Skeletal muscle satellite cell (primary cell): ENCODE results near the gene CATSPER4.
"Not testable (repeated sequence)": the region's sequence is repeated elsewhere in the genome, so short reads cannot be mapped to it uniquely, and the experiment has no call there.

Source experiments
- H3K27me3 ChIP-seq: 2 replicates; pipeline ENCODE4 v1.7.0; 2013; ENCODE audit warnings: low read length; ENCODE audit not compliant: control insufficient read depth, insufficient read depth
- H3K36me3 ChIP-seq: 2 replicates; pipeline ENCODE4 v1.7.0; 2013; ENCODE audit warnings: mild to moderate bottlenecking, control low read depth, low read length; ENCODE audit not compliant: insufficient read depth
- H3K4me1 ChIP-seq: 2 replicates; pipeline ENCODE4 v1.7.0; 2013; ENCODE audit warnings: low read length; ENCODE audit not compliant: control insufficient read depth, insufficient read depth
- H3K4me2 ChIP-seq: 2 replicates; pipeline ENCODE4 v1.7.0; 2013; ENCODE audit warnings: mild to moderate bottlenecking, low read length
- H3K4me3 ChIP-seq: 2 replicates; pipeline ENCODE4 v1.7.0; 2013; ENCODE audit warnings: low read length
- H3K9ac ChIP-seq: 2 replicates; pipeline ENCODE4 v1.7.0; 2013; ENCODE audit warnings: mild to moderate bottlenecking, low read depth, low read length, moderate library complexity
- H3K9me3 ChIP-seq: replicated peaks from 2 replicates; pipeline ENCODE4 v1.7.0; 2013; ENCODE audit warnings: mild to moderate bottlenecking, control low read depth, low read length

The CATSPER4 gene

DNA sequence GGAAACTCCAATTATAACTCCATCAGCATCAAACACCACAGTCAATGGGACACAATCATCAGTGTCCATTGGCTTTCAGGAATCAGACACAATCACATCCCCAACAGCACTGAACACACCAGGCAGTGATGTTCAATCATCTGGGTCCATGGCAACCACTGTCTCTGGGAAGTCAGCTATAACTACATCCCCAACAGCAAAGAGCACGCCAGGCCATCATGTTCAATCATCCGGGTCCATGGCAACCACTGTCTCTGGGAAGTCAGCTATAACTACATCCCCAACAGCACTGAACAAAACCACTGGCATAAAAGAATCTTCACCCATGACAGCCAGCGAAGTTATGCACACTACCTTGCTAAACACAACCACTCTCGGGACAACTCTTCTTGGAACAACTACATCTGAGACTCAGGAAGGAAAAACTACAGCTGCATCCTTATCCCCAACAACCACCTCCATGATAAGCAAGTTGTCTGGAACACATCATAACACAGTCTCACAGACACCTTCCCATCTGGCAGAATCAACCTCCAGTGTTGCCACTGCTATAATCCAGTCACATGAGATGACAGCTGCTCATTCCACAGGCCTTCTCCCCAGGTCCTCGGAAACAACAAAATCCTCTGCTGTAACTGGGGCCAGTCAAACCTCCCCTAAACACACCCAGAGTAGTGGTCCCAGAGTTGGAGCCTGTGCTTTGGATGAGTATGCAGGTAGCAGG is 19.9 kb downstream of the CATSPER4 start:
- H3K4me3 ChIP-seq = no peak overlapping the region
- H3K36me3 ChIP-seq = no peaks in the 10 kb centered on the region
- peaks cover 31% of the 10 kb centered on the region for H3K27me3 ChIP-seq
- no peaks in the 10 kb centered on the region for H3K9me3 ChIP-seq
- H3K4me2 ChIP-seq = no peak overlapping the region
- no peaks in the 10 kb centered on the region for H3K4me1 ChIP-seq
- H3K9ac ChIP-seq = no peak overlapping the region

DNA sequence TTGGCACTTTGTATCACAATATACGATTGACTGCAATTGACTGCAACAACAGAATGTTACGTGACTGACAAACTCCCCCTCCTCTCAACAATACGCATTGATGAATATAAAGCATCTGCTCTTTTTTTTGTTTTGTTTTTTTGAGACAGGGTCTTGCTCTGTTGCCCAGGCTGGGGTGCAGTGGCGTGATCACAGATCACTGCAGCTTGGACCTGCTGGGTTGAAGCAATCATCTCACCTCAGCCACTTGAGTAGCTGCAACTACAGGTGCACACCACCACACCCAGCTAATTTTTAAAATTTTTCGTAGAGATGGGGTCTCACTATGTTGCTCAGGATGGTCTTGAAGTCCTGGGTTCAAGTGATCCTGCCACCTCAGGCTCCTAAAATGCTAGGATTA is 22.3 kb downstream of the CATSPER4 start:
- Histone ChIP-seq H3K36me3 (no peaks in the 10 kb centered on the region), H3K27me3 (peaks cover 48% of the 10 kb centered on the region), H3K4me1 (no peaks in the 10 kb centered on the region), H3K4me2 (no peak overlapping the region), H3K9me3 (no peaks in the 10 kb centered on the region), H3K4me3 (no peak overlapping the region), H3K9ac (no peak overlapping the region)

DNA sequence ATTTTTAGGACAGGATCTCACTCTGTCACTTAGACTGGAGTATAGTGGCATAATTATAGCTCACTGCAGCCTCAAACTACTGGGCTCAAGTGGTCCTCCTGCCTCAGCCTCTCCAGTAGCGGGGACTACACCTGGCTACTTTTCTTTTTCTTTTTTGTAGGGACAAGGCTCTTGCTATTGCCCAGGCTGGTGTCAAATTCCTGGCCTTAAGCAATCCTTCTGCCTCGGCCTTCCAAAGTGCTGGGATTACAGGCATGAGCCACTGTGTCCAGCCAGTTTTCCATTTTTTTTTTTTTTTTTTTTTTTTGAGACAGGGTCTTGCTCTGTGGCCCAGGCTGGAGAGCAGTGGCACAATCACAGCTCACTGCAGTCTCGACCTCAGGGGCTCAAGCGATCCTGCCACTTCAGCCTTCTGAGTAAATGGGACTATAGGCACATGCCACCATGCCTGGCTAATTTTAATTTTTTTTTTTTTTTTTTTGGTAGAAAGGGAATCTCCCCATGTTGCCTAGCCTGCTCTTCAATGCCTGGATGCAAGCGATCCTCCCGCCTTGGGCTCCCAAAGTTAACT is 23.0 kb downstream of the CATSPER4 start:
- Histone ChIP-seq H3K36me3 (no peaks in the 10 kb centered on the region), H3K9ac (no peak overlapping the region), H3K9me3 (no peaks in the 10 kb centered on the region), H3K4me1 (no peaks in the 10 kb centered on the region), H3K4me3 (no peak overlapping the region), H3K27me3 (peaks cover 48% of the 10 kb centered on the region), H3K4me2 (no peak overlapping the region)

DNA sequence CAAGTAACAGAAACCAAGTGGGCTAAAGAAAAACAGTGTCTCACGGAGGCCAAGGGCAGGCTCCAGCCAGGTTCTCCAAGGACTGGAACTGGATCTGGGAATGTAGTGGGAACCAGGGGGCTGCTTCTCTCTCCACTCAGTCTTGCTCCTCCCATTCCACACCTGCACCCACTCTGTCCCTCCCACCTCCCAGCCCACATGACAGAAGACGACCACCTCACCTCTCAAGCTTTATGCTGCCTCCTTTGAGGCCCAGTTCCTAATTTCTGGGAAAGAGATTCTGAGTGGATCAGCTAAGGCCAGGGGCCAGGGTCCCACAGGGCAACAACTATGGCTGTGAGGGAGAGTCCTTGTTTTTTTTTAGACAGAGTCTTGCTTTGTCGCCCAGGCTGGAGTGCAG is 24.8 kb downstream of the CATSPER4 start:
- peaks cover 48% of the 10 kb centered on the region for H3K27me3 ChIP-seq
- H3K9me3 ChIP-seq = no peaks in the 10 kb centered on the region
- H3K4me3 ChIP-seq = no peak overlapping the region
- H3K4me1 ChIP-seq = no peaks in the 10 kb centered on the region
- H3K4me2 ChIP-seq = no peak overlapping the region
- no peak overlapping the region for H3K9ac ChIP-seq
- H3K36me3 ChIP-seq = no peaks in the 10 kb centered on the region

DNA sequence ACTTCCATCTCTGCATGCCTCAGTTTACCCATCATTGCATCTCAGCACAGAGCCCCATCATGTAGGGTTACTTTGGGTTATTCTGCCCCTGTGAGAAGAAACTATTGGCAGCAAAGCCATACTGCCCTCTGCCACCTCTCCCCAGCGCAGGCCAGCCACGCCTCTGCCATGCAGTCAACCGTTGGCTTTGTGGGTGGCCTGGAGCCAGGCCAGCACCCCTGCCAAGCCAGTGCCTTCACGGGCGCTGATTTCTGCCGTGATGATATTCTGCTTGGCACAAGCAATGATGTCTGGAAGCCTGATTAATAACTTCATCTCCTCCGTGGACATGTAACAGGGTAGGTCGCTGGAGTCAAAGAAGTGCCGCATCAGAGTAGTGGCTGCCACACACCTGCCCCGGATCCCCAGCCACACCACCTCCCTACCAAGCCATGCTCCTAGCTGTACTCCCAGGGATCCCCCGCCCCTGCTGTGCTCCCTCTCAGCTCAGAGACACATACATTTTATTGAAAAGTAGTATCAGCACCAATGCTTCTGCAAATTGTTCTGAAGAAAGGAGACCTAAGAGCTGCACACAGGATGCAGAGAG is 28.6 kb downstream of the CATSPER4 start:
- Histone ChIP-seq H3K36me3 (no peaks in the 10 kb centered on the region), H3K4me3 (no peak overlapping the region), H3K9ac (no peak overlapping the region), H3K4me1 (no peaks in the 10 kb centered on the region), H3K4me2 (no peak overlapping the region), H3K9me3 (no peaks in the 10 kb centered on the region), H3K27me3 (peaks cover 39% of the 10 kb centered on the region)

DNA sequence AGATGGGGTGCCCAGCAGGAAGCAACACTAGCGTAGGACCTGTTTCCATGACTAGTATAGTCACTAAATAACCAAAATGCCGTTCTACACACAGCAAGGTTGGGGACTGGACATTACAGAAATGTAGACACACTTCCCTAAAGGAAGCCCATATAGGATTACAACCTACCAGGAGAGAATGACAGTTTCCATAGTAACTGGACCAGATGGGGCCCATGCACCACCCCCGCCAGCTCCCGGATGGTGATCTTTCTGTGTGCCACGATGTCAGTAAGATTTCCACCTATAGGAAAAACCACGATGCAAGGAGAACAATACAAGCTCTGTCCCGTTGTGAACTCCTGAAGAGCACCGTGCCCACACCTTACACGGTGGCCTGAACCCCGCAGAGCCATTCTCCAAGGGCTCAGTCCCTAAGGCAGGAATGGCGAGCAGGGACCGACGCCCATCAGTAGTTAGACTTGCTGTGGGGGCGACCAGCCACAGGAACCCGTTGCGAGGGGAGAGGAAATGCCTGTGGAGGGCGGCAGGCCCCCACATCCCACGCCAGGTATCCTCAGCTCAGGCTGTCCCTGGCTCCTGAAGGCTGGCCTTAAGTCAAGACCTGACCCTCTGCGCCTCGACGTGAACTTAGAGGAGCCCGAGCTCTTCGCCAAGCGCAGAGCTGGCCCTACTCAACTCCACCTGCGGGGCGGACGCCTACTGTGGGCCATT is 30.0 kb downstream of the CATSPER4 start:
- no peak overlapping the region for H3K9ac ChIP-seq
- H3K36me3 ChIP-seq = no peaks in the 10 kb centered on the region
- peaks cover 4% of the 10 kb centered on the region for H3K4me1 ChIP-seq
- H3K4me3 ChIP-seq = no peak overlapping the region
- H3K9me3 ChIP-seq = no peaks in the 10 kb centered on the region
- H3K27me3 ChIP-seq = peaks cover 44% of the 10 kb centered on the region
- no peak overlapping the region for H3K4me2 ChIP-seq

DNA sequence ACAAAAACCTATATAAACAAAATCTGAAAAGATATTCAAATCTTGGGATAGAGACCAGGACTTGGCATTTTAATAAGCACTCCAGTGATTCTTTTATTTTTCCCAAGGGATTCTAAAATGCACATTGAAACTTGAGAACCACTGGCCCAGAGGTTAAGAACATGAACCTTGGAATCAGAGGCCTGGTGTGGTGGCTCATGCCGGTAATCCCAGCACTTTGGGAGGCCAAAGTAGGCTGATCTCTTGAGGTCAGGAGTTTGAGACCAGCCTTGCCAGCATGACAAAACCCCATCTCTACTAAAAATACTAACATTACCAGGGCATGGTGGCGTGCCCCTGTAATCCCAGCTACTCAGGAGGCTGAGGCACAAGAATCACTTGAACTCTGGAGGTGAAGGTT is 30.7 kb downstream of the CATSPER4 start:
- Histone ChIP-seq H3K9ac (no peak overlapping the region), H3K27me3 (peaks cover 43% of the 10 kb centered on the region)

DNA sequence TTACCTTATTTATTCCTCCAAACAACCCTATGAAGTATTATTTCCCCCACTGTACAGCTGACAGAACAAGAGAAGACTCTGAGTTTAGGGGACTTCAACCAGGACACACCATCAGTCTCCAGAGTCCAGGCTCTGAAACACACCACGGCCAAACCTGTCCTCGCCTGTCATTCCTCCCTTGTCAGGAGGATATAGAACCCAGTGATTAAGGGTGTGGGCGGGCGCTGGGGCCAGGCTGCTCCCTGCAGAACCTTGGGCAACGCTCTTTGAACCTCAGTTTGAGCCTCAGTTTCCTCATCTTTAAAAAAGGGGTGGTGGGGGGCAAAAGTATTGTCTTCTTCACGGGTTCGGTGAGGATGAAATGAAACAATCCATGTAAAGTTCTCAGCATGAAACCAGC is 34.2 kb downstream of the CATSPER4 start:
- no peak overlapping the region for H3K9ac ChIP-seq

More for the DNA sequence above, 30.7 kb downstream of the CATSPER4 start:
- Histone ChIP-seq H3K4me1 (peaks cover 7% of the 10 kb centered on the region), H3K9me3 (no peaks in the 10 kb centered on the region), H3K36me3 (no peaks in the 10 kb centered on the region), H3K4me2 (no peak overlapping the region), H3K4me3 (no peak overlapping the region)

DNA sequence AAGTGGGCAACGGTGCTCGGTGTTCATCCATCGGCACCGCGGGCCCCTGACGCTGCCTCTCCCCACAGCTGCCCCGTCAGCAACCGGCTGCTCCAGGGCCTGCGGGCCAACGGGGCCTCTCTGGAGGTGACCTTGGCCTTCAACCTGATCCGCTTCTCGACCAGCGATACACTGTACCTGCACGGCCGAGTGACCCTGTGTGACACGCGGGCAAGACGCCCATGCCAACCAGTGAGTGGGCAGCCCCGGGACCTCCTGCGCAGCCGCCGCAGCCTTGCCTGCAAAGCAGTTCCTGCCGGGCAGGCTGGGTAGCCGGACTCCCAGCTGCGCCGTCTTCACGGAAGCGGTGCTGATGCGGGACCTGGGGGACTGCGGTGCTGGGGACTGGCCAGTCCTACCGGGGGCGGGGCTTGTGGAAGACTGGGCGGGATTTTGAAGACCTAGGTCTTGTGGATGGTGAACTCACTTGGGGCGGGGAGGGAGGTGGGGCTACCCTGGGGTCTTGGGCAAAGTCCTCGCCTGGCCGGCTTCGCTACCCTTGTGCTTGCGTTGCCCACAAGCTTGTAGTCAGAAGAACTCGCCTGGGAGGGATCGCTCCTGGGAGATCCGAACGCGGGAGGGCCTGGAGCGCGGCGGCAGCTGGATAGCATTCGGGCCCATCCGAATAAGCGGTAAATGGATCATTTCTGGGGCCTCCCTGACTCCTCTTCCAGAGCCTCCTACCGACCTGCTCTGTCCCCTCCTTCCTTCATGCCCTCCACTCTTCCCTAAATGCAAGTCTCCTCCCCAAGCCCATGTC is 34.8 kb downstream of the CATSPER4 start:
- Histone ChIP-seq H3K9me3 (no peaks in the 10 kb centered on the region), H3K4me1 (peaks cover 7% of the 10 kb centered on the region), H3K27me3 (peaks cover 39% of the 10 kb centered on the region), H3K4me3 (peak overlapping the region; percentile 63), H3K4me2 (peak overlapping the region; percentile 89), H3K9ac (no peak overlapping the region), H3K36me3 (no peaks in the 10 kb centered on the region)

More for the DNA sequence above, 34.2 kb downstream of the CATSPER4 start:
- no peaks in the 10 kb centered on the region for H3K9me3 ChIP-seq
- no peaks in the 10 kb centered on the region for H3K36me3 ChIP-seq
- peak overlapping the region; percentile 89 for H3K4me2 ChIP-seq
- H3K27me3 ChIP-seq = peaks cover 44% of the 10 kb centered on the region
- H3K4me1 ChIP-seq = peaks cover 7% of the 10 kb centered on the region
- peak overlapping the region; percentile 63 for H3K4me3 ChIP-seq

DNA sequence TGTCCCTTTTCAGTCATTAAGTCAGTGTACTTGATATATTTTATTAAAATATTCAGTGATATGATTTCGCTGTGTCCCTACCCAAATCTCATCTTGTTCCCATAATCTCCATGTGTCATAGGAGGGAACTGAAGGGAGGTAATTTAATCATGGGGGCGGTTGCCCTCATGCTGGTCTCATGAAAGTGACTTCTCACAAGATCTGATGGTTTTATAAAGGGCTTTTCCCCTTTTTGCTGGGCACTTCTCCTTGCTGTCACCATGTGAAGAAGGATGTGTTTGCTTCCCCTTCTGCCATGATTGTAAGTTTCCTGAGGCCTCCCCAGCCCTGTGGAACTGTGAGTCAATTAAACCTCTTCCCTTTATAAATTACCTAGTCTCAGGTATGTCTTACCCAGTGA is 40.3 kb downstream of the CATSPER4 start:
- H3K9me3 ChIP-seq = not testable (repeated sequence)
- H3K27me3 ChIP-seq = peaks cover 16% of the 10 kb centered on the region

More for the DNA sequence above, 40.3 kb downstream of the CATSPER4 start:
- H3K9ac ChIP-seq, H3K4me1 ChIP-seq, H3K36me3 ChIP-seq, H3K4me3 ChIP-seq, H3K4me2 ChIP-seq: not testable (repeated sequence)
